Spleen (tissue), 11 donors: ENCODE measurements around the gene CITED4. TPM values are rescaled to one million over a fixed set of nuclear protein-coding genes. Genes with fewer than 3 reads are reported as not detected.

Experiments
- DNase-seq: peaks from one replicate; pipeline ENCODE4 v3.0.0-alpha.2; 2020
- H3K27ac ChIP-seq, 8 donors: fragments of 200-600 bp; sonication (generic) in 7 of 8; 1 replicate in 4 of 8; 2 replicates in 4 of 8; pipeline versions ENCODE4 v1.5.0 to v1.8.0; 2016 to 2021; ENCODE audit warnings: inconsistent platforms in 4 of 8, mild to moderate bottlenecking in 4 of 8, moderate library complexity in 1 of 8
- H3K27me3 ChIP-seq, 7 donors: fragments of 200-600 bp; sonication (generic) in 6 of 7; replicated peaks in 1 of 7; 1 replicate in 4 of 7; 2 replicates in 3 of 7; pipeline versions ENCODE4 v1.5.0 to v1.8.0; 2016 to 2021; ENCODE audit warnings: inconsistent platforms in 3 of 7, mild to moderate bottlenecking in 1 of 7
- H3K36me3 ChIP-seq, 6 donors: fragments of 200-600 bp; sonication (generic) in 5 of 6; 1 replicate in 4 of 6; 2 replicates in 2 of 6; pipeline versions ENCODE4 v1.5.0 to v1.8.0; 2016 to 2021; ENCODE audit warnings: inconsistent platforms in 2 of 6
- H3K4me1 ChIP-seq, 6 donors: fragments of 200-600 bp; sonication (generic) in 5 of 6; 1 replicate in 3 of 6; 2 replicates in 3 of 6; pipeline versions ENCODE4 v1.5.0 to v1.8.0; 2016 to 2021; ENCODE audit warnings: inconsistent platforms in 3 of 6
- H3K4me3 ChIP-seq, 8 donors: fragments of 200-600 bp; sonication (generic) in 7 of 8; 1 replicate in 4 of 8; 2 replicates in 4 of 8; pipeline versions ENCODE4 v1.5.0 to v1.8.0; 2016 to 2021; ENCODE audit warnings: inconsistent platforms in 4 of 8, mild to moderate bottlenecking in 4 of 8, moderate library complexity in 2 of 8
- H3K9me3 ChIP-seq, 8 donors: fragments of 200-600 bp; sonication (generic) in 7 of 8; 1 replicate in 4 of 8; 2 replicates in 4 of 8; pipeline versions ENCODE4 v1.5.0 to v1.8.0; 2016 to 2021; ENCODE audit warnings: inconsistent platforms in 4 of 8
- CTCF ChIP-seq, 11 experiments: fragments of 200-600 bp in 7 of 11; fragments of 450-650 bp in 4 of 11; sonication (generic) in 4 of 11; IDR thresholded peaks in 8 of 11; conservative IDR thresholded peaks in 3 of 11; 1 replicate in 7 of 11; 2 replicates in 4 of 11; pipeline versions ENCODE4 v1.4.0 to v1.8.0; 2016 to 2021; ENCODE audit warnings: antibody characterized with exemption in 11 of 11, inconsistent platforms in 4 of 11, mild to moderate bottlenecking in 1 of 11
- POLR2A ChIP-seq, 3 donors: fragments of 450-650 bp; IDR thresholded peaks; one replicate each; pipeline ENCODE4 v1.5.1; 2017; ENCODE audit warnings: antibody characterized with exemption in 3 of 3, mild to moderate bottlenecking in 1 of 3
- POLR2AphosphoS5 ChIP-seq, 3 donors: sonication (generic); formaldehyde crosslinking; IDR thresholded peaks; one replicate each; pipeline ENCODE4 v1.5.1; 2017; ENCODE audit warnings: antibody characterized with exemption in 3 of 3
- WGBS, 5 donors: extraction: QIAGEN DNeasy Blood & Tissue Kit in 3 of 5; methylation state at CpG; one replicate each; pipeline versions ENCODE4 v1.1.5 to v1.1.7; 2013 to 2018; 5-methylcytosine and 5-hydroxymethylcytosine counted together
- intact Hi-C: fragments of 100-400 bp; cut with DNase I; formaldehyde crosslinking; loops from one replicate; pipeline ENCODE4 v1.15.0; 2023; ENCODE audit warnings: low total_unique reads
- polyA plus RNA-seq, 3 donors: library from polyadenylated mRNA; stranded (reverse); fragments of 200-250 nt; gene quantifications; one replicate each; pipeline ENCODE4 v1.2.1, GENCODE V29; 2013
- total RNA-seq, 7 donors: library from RNA; depleted of rRNA in 3 of 7; stranded (reverse); fragments of >200 nt in 3 of 7; fragmentation: NEBNext Ultra II Directional in 4 of 7; extraction: Animal tissue kit (Norgen Biotek cat#: 25700) in 4 of 7; gene quantifications; one replicate each; pipeline versions ENCODE4 v1.1.0 to v1.2.1, GENCODE V29; 2016 to 2021
- donor health status: healthy with polysubstance abuse.
- donor health status: DM: no; HTN: no; CAD: no; lungs with moderate emphysema.
- donor health status: DM: no; HTN: no; CAD: no.
- donor health status: Bipolar disorder and iron deficiency.
- donor health status: healthy.
- donor health status: DM: no; HTN: no; CAD: no.
- donor health status: DM: yes; HTN: yes; CAD: no.

CITED4 gene
- total and polyA plus RNA-seq, 10 donors: 10.0 to 98.8 (median 46.8) TPM

GRCh38 chr1:40908350-40908749 lies 46.2 kb upstream of the CITED4 start:
- Histone ChIP-seq H3K9me3 (no peaks in the 10 kb centered on the region), H3K27ac (no peak overlapping the region), H3K4me1 (peaks cover 0 to 11% (median 0%) of the 10 kb centered on the region in 6 donors), H3K27me3 (no peaks in the 10 kb centered on the region), H3K36me3 (no peaks in the 10 kb centered on the region), H3K4me3 (no peak overlapping the region)
- TF ChIP-seq POLR2A (IDR thresholded peaks at IDR 0.05) (no peak), CTCF (IDR thresholded peaks at IDR 0.05 in 8 of 11, conservative IDR thresholded peaks at IDR 0.05 in 3 of 11) (no peak), POLR2AphosphoS5 (IDR thresholded peaks at IDR 0.05) (no peak)
- 80 to 91% (median 86%) methylated on average over 6 of the region's 6 CpGs for WGBS, 5 donors
- no peak for DNase-seq
- intact Hi-C loops: no loop called here

GRCh38 chr1:40907899-40908298 lies 45.7 kb upstream of the CITED4 start:
- intact Hi-C loops: no loop called here
- 83 to 97% (median 92%) methylated on average over 4 of the region's 4 CpGs for WGBS, 5 donors
- Histone ChIP-seq H3K4me1 (peaks cover 0 to 11% (median 0%) of the 10 kb centered on the region in 6 donors), H3K4me3 (no peak overlapping the region), H3K9me3 (no peaks in the 10 kb centered on the region), H3K27me3 (no peaks in the 10 kb centered on the region), H3K27ac (no peak overlapping the region), H3K36me3 (no peaks in the 10 kb centered on the region)
- TF ChIP-seq POLR2A (IDR thresholded peaks at IDR 0.05): no peak
- no peak for TF ChIP-seq POLR2AphosphoS5 (IDR thresholded peaks at IDR 0.05)
- TF ChIP-seq CTCF (IDR thresholded peaks at IDR 0.05 in 8 of 11, conservative IDR thresholded peaks at IDR 0.05 in 3 of 11): no peak
- DNase-seq: no peak

- Histone ChIP-seq H3K27ac (no peak overlapping the region), H3K4me1 (peaks cover 0 to 11% (median 0%) of the 10 kb centered on the region in 6 donors), H3K4me3 (no peak overlapping the region), H3K36me3 (no peaks in the 10 kb centered on the region), H3K9me3 (no peaks in the 10 kb centered on the region), H3K27me3 (no peaks in the 10 kb centered on the region)
- intact Hi-C loops: no loop called here
- 51 to 86% (median 72%) methylated on average over 3 of the region's 3 CpGs for WGBS, 5 donors
- DNase-seq: no peak
- no peak for TF ChIP-seq POLR2A (IDR thresholded peaks at IDR 0.05)
- TF ChIP-seq CTCF (IDR thresholded peaks at IDR 0.05 in 8 of 11, conservative IDR thresholded peaks at IDR 0.05 in 3 of 11): no peak
- TF ChIP-seq POLR2AphosphoS5 (IDR thresholded peaks at IDR 0.05): no peak
Measured at GRCh38 chr1:40906781-40907400, 44.7 kb upstream of the CITED4 start.

- intact Hi-C loops: no loop called here
- Histone ChIP-seq H3K27me3 (no peaks in the 10 kb centered on the region), H3K36me3 (no peaks in the 10 kb centered on the region), H3K9me3 (no peaks in the 10 kb centered on the region), H3K4me1 (peaks cover 0 to 11% (median 0%) of the 10 kb centered on the region in 6 donors), H3K4me3 (no peak overlapping the region), H3K27ac (no peak overlapping the region)
- 52 to 74% (median 60%) methylated on average over 4 of the region's 4 CpGs for WGBS, 5 donors
- TF ChIP-seq POLR2AphosphoS5 (IDR thresholded peaks at IDR 0.05) (no peak), POLR2A (IDR thresholded peaks at IDR 0.05) (no peak), CTCF (IDR thresholded peaks at IDR 0.05 in 8 of 11, conservative IDR thresholded peaks at IDR 0.05 in 3 of 11) (no peak)
- no peak for DNase-seq
Measured at GRCh38 chr1:40905061-40905460, 42.9 kb upstream of the CITED4 start.
